ENCODE measurements around the gene P4HB. TPM values are rescaled to one million over a fixed set of nuclear protein-coding genes. Genes with fewer than 3 reads are reported as not detected.

P4HB gene
- total and polyA plus RNA-seq, 10 of the 15 experiments (the other 5 are each of a cell fraction or from before 2014, with no cell fraction given): 4.7 to 549 (median 361) TPM

DNA sequence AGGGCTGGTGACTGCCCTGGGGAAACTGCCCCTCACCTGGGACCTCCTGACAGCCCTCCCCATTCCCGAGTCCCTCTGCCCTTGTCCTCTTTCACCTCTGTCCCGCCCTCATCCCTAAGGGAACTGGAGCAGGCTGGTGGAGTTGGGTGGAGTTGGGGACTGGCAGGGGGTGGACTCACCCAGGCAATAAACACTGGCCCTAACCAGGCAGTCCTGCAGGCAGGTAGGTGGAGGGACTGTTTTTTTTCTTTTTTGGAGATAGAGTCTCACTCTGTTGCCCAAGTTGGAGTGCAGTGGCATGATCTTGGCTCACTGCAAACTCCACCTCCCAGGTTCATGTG, 44.7 kb downstream of the P4HB start (continued):
- TF ChIP-seq MEF2A (IDR thresholded peaks at IDR 0.05; ENCODE audit: insufficient read depth, low read depth, low read length) (no peak), FOS (IDR thresholded peaks at IDR 0.05; ENCODE audit: borderline replicate concordance, extremely low read depth, insufficient read length) (no peak), RELA (IDR thresholded peaks at IDR 0.05; ENCODE audit: borderline replicate concordance, partially characterized antibody) (no peak)

DNA sequence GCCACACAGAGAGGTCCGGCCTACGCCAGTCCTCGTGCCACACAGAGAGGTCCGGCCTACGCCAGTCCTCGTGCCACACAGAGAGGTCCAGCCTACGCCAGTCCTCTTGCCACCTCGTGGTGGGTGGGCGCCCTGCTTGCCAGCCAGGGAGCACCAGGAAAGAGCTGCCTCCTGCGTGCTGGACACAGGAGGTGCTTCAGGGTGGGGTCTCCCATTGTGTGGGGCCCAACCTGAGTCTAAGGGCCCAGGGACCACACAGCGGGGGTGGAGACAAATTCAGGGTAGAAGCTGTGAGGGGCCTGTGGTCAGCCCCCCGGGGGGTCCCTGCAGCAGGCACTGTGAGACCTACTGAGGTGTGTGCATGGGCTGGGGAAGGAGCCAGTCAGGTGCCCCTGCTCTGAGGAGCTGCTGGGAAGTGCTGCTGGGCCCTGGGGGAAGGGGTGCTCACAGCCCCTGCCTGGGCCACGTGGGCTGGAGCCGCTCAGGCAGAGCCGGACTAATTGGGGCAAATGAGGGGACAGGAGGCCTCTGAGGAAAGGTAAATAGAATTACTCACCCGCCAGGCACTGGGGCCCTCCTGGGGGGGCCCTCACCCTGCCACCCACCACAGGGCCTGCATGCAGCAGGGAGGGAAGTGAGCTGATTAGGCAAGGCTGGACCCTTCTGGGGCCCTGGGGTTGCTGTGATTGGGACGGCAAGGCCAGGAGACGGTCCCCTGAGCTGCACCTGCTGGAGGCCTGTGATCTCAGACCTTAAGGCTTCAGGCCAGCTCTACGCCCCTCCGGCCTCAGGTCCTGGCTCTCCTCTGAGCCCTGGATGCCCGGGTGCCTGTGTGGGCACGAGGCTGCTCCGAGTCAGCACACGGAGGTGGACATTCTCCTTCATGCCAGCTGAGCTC, 45.3 kb downstream of the P4HB start:
- intact Hi-C loops (cut with micrococcal nuclease; ENCODE audit: unreplicated experiment): no loop called here
- no peak for FAIRE-seq
- Histone ChIP-seq H3K9me3 (replicated peaks; ENCODE audit: control insufficient read depth, insufficient read depth, low read length) (no peaks in the 10 kb centered on the region), H3K4me1 (ENCODE audit: control insufficient read depth, insufficient read depth, low read length) (no peaks in the 10 kb centered on the region), H3K9ac (ENCODE audit: control insufficient read depth, insufficient read depth, low read length) (no peak overlapping the region), H3K79me2 (ENCODE audit: control insufficient read depth, insufficient read depth, low read length) (no peaks in the 10 kb centered on the region), H3K27me3 (replicated peaks in 1 of 2; ENCODE audit: control insufficient read depth in 2 of 2, insufficient read depth in 2 of 2, low read length in 1 of 2) (no peaks in the 10 kb centered on the region), H3K36me3 (ENCODE audit: control insufficient read depth in 2 of 2, insufficient read depth in 2 of 2, low read length in 1 of 2) (no peaks in the 10 kb centered on the region), H3K4me3 (no peak overlapping the region), H2AFZ (ENCODE audit: control insufficient read depth, low read depth, low read length) (no peak overlapping the region), H3K4me2 (ENCODE audit: control insufficient read depth, insufficient read depth) (no peak overlapping the region), H3K27ac (ENCODE audit: control insufficient read depth, insufficient read depth) (no peak overlapping the region), H4K20me1 (ENCODE audit: control insufficient read depth, insufficient read depth) (no peaks in the 10 kb centered on the region)
- WGBS (ENCODE audit: insufficient coverage, insufficient replicate concordance, low lambda C conversion rate, missing lambda C conversion rate): 21% methylated on average over 18 of the region's 24 CpGs
- no peak for DNase-seq (ENCODE audit: low read depth, low spot score)
- in situ Hi-C loops (cut with MboI): no loop called here
- ChIA-PET CTCF (interaction anchor here (0.6 kb wide), 1 partner anchor 139 kb away, joined by 3 read pairs; no protein-coding TSS in a partner anchor), POLR2A (interaction anchor here (0.7 kb wide), 1 partner anchor 90 kb away, joined by 3 read pairs; no protein-coding TSS in a partner anchor), SMC1A (ENCODE audit: uncharacterized antibody, unreplicated experiment) (no interaction called here), RAD21 (ENCODE audit: unreplicated experiment) (no interaction called here)
- ATAC-seq: no peak; the same call in none of the 3 replicates
- no TSS peak for BruUV-seq (replicated peaks)
- no peak for TF ChIP-seq KLF5 (IDR thresholded peaks at IDR 0.05; ENCODE audit: partially characterized antibody)
- no peak for TF ChIP-seq NRF1 (conservative IDR thresholded peaks at IDR 0.05; ENCODE audit: low read depth, low read length)
- no peak for TF ChIP-seq KAT2A (conservative IDR thresholded peaks at IDR 0.05; ENCODE audit: control insufficient read depth, low read depth, low read length)
- TF ChIP-seq, protein P1, sequence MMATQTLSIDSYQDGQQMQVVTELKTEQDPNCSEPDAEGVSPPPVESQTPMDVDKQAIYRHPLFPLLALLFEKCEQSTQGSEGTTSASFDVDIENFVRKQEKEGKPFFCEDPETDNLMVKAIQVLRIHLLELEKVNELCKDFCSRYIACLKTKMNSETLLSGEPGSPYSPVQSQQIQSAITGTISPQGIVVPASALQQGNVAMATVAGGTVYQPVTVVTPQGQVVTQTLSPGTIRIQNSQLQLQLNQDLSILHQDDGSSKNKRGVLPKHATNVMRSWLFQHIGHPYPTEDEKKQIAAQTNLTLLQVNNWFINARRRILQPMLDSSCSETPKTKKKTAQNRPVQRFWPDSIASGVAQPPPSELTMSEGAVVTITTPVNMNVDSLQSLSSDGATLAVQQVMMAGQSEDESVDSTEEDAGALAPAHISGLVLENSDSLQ (IDR thresholded peaks at IDR 0.05): no peak
- TF ChIP-seq, protein P2, sequence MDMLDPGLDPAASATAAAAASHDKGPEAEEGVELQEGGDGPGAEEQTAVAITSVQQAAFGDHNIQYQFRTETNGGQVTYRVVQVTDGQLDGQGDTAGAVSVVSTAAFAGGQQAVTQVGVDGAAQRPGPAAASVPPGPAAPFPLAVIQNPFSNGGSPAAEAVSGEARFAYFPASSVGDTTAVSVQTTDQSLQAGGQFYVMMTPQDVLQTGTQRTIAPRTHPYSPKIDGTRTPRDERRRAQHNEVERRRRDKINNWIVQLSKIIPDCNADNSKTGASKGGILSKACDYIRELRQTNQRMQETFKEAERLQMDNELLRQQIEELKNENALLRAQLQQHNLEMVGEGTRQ (IDR thresholded peaks at IDR 0.05; ENCODE audit: borderline replicate concordance, low read depth, low read length): no peak
- TF ChIP-seq, protein P3, sequence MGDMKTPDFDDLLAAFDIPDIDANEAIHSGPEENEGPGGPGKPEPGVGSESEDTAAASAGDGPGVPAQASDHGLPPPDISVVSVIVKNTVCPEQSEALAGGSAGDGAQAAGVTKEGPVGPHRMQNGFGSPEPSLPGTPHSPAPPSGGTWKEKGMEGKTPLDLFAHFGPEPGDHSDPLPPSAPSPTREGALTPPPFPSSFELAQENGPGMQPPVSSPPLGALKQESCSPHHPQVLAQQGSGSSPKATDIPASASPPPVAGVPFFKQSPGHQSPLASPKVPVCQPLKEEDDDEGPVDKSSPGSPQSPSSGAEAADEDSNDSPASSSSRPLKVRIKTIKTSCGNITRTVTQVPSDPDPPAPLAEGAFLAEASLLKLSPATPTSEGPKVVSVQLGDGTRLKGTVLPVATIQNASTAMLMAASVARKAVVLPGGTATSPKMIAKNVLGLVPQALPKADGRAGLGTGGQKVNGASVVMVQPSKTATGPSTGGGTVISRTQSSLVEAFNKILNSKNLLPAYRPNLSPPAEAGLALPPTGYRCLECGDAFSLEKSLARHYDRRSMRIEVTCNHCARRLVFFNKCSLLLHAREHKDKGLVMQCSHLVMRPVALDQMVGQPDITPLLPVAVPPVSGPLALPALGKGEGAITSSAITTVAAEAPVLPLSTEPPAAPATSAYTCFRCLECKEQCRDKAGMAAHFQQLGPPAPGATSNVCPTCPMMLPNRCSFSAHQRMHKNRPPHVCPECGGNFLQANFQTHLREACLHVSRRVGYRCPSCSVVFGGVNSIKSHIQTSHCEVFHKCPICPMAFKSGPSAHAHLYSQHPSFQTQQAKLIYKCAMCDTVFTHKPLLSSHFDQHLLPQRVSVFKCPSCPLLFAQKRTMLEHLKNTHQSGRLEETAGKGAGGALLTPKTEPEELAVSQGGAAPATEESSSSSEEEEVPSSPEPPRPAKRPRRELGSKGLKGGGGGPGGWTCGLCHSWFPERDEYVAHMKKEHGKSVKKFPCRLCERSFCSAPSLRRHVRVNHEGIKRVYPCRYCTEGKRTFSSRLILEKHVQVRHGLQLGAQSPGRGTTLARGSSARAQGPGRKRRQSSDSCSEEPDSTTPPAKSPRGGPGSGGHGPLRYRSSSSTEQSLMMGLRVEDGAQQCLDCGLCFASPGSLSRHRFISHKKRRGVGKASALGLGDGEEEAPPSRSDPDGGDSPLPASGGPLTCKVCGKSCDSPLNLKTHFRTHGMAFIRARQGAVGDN (IDR thresholded peaks at IDR 0.05): no peak
- no peak for TF ChIP-seq HDGF (IDR thresholded peaks at IDR 0.05)
- TF ChIP-seq EZH2 (IDR thresholded peaks at IDR 0.05; ENCODE audit: borderline replicate concordance, control insufficient read depth, low read depth, low read length): no peak
- no peak for TF ChIP-seq NBN (IDR thresholded peaks at IDR 0.05)
- TF ChIP-seq, protein P4, sequence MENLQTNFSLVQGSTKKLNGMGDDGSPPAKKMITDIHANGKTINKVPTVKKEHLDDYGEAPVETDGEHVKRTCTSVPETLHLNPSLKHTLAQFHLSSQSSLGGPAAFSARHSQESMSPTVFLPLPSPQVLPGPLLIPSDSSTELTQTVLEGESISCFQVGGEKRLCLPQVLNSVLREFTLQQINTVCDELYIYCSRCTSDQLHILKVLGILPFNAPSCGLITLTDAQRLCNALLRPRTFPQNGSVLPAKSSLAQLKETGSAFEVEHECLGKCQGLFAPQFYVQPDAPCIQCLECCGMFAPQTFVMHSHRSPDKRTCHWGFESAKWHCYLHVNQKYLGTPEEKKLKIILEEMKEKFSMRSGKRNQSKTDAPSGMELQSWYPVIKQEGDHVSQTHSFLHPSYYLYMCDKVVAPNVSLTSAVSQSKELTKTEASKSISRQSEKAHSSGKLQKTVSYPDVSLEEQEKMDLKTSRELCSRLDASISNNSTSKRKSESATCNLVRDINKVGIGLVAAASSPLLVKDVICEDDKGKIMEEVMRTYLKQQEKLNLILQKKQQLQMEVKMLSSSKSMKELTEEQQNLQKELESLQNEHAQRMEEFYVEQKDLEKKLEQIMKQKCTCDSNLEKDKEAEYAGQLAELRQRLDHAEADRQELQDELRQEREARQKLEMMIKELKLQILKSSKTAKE (IDR thresholded peaks at IDR 0.05; ENCODE audit: low read depth, poor library complexity, severe bottlenecking): no peak
